Psoas muscle (tissue), 8 donors: Measurements from ENCODE around the gene MSANTD2. TPM values are rescaled to one million over a fixed set of nuclear protein-coding genes. Genes with fewer than 3 reads are reported as not detected.

Experiments
- ATAC-seq, 4 donors: fragments of 200-7000 bp; cut with Tn5 transposase; one replicate each; pipeline ENCODE4 v1.9.1; 2020; ENCODE audit warnings: moderate library complexity in 3 of 4, mild to moderate bottlenecking in 2 of 4
- DNase-seq, 2 donors: peaks; one replicate each; pipeline ENCODE4 v3.0.0-alpha.2; 2020
- H3K27ac ChIP-seq: fragments of 200-600 bp; one replicate; pipeline ENCODE4 v1.8.0; 2022
- H3K27me3 ChIP-seq, 3 donors: fragments of 200-600 bp in 1 of 3; one replicate each; pipeline versions ENCODE4 v1.6.1 to v1.8.0; 2013 to 2022; ENCODE audit warnings: low read length in 2 of 3, mild to moderate bottlenecking in 2 of 3, moderate library complexity in 1 of 3; ENCODE audit not compliant: insufficient read depth in 3 of 3
- H3K36me3 ChIP-seq, 2 donors: fragments of 200-600 bp in 1 of 2; one replicate each; pipeline versions ENCODE4 v1.6.1 to v1.8.0; 2013 to 2022; ENCODE audit warnings: low read depth in 1 of 2, mild to moderate bottlenecking in 1 of 2, moderate library complexity in 1 of 2; ENCODE audit not compliant: insufficient read depth in 1 of 2
- H3K4me1 ChIP-seq: fragments of 200-600 bp; one replicate; pipeline ENCODE4 v1.8.0; 2022
- H3K4me3 ChIP-seq: fragments of 200-600 bp; one replicate; pipeline ENCODE4 v1.8.0; 2022; ENCODE audit warnings: mild to moderate bottlenecking
- H3K9me3 ChIP-seq: fragments of 200-600 bp; one replicate; pipeline ENCODE4 v1.8.0; 2022
- WGBS, 3 donors: extraction: QIAGEN DNeasy Blood & Tissue Kit; methylation state at CpG; one replicate each; pipeline versions ENCODE4 v1.1.6 to v1.1.7; 2013; 5-methylcytosine and 5-hydroxymethylcytosine counted together
- intact Hi-C, 2 donors: fragments of 100-400 bp; cut with DNase I; formaldehyde crosslinking; loops; one replicate each; pipeline versions ENCODE4 v1.11.0 to v1.14.2; 2022
- polyA plus RNA-seq, 3 donors: library from polyadenylated mRNA; stranded (reverse); fragments of 200-250 nt; gene quantifications; one replicate each; pipeline ENCODE4 v1.2.3, GENCODE V29; 2013
- total RNA-seq, 4 donors: library from RNA; stranded (reverse); fragmentation: NEBNext Ultra II Directional in 2 of 4; extraction: Animal tissue kit (Norgen Biotek cat#: 25700) in 2 of 4; gene quantifications; one replicate each; pipeline versions ENCODE4 v1.2.1 to v1.2.4, GENCODE V29; 2021 to 2023
- TF ChIP-seq, protein P1 (sequence below): fragments of 200-600 bp; IDR thresholded peaks from one replicate; pipeline ENCODE4 v1.8.0; 2022; ENCODE audit warnings: antibody characterized with exemption
- donor health status: healthy with polysubstance abuse.
- donor health status: DM: no; HTN: no; CAD: no; lungs with moderate emphysema.
- donor health status: Bipolar disorder and iron deficiency.
- donor health status: healthy.
- donor health status: DM: yes; HTN: yes; CAD: no.
- donor health status: DM: no; HTN: no; CAD: no.
- donor health status: DM: no; HTN: no; CAD: no.
- donor health status: DM: yes; HTN: yes; CAD: no.

The MSANTD2 gene
- total and polyA plus RNA-seq, 7 donors, result 2.8 to 5.4 (median 4.0) TPM

DNA sequence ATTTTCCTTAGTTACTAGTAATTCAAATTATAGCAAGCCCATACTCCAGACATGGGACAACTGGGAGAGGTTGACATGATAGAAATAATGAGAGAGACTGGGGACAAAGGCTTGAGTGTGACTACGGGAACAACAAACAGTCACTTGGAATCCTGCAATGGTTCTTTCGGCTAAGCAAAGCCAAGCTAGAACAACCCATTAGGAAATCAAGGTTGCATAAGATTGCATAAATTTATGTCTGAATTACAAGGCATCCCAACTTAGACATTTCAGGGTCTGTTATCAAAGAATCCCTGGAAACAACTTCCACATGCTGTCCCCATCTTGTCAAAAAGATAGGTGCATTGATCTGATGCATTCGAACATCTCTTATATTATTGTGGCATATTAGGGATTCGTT lies 70.6 kb downstream of the MSANTD2 start:
- no peak overlapping the region for H3K27ac ChIP-seq
- H3K27me3 ChIP-seq, result peaks cover 0 to 12% (median 4%) of the 10 kb centered on the region in 3 donors
- intact Hi-C loops, result no loop called here
- 88 to 92% (median 89%) methylated on average over 4 of the region's 4 CpGs for WGBS, 3 donors
- H3K4me1 ChIP-seq, result no peaks in the 10 kb centered on the region
- TF ChIP-seq, protein P1, sequence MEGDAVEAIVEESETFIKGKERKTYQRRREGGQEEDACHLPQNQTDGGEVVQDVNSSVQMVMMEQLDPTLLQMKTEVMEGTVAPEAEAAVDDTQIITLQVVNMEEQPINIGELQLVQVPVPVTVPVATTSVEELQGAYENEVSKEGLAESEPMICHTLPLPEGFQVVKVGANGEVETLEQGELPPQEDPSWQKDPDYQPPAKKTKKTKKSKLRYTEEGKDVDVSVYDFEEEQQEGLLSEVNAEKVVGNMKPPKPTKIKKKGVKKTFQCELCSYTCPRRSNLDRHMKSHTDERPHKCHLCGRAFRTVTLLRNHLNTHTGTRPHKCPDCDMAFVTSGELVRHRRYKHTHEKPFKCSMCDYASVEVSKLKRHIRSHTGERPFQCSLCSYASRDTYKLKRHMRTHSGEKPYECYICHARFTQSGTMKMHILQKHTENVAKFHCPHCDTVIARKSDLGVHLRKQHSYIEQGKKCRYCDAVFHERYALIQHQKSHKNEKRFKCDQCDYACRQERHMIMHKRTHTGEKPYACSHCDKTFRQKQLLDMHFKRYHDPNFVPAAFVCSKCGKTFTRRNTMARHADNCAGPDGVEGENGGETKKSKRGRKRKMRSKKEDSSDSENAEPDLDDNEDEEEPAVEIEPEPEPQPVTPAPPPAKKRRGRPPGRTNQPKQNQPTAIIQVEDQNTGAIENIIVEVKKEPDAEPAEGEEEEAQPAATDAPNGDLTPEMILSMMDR, result no peak
- no peak overlapping the region for H3K4me3 ChIP-seq
- ATAC-seq (no peak), DNase-seq (no peak)
- no peaks in the 10 kb centered on the region for H3K9me3 ChIP-seq
- H3K36me3 ChIP-seq, result no peaks in the 10 kb centered on the region

DNA sequence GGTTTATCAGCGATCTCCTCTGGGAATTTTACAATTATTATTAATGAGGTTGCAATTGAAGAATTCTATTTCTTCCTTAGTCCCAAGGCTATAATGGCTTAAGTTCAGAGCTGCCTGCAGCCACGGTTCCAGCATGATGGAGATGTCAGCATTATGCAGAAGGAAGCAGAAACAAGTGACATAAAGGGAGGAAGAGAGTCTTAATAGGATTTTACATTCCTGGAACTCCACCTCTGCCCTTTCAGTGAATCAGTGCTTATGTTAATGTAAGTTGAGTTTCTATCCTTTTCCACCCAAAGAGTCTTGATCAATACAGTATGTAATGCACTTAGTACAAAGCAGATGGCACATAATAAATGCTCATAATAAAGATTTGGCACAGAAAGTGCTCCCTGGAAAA lies 72.1 kb downstream of the MSANTD2 start:
- 85 to 90% (median 89%) methylated on average over 2 of the region's 2 CpGs for WGBS, 3 donors
- Histone ChIP-seq H3K9me3 (no peaks in the 10 kb centered on the region), H3K27ac (no peak overlapping the region), H3K4me3 (no peak overlapping the region), H3K4me1 (no peaks in the 10 kb centered on the region), H3K27me3 (peaks cover 0 to 26% (median 6%) of the 10 kb centered on the region in 3 donors), H3K36me3 (no peaks in the 10 kb centered on the region)
- TF ChIP-seq, protein P1, result no peak
- ATAC-seq (no peak), DNase-seq (no peak)
- intact Hi-C loops, result no loop called here

DNA sequence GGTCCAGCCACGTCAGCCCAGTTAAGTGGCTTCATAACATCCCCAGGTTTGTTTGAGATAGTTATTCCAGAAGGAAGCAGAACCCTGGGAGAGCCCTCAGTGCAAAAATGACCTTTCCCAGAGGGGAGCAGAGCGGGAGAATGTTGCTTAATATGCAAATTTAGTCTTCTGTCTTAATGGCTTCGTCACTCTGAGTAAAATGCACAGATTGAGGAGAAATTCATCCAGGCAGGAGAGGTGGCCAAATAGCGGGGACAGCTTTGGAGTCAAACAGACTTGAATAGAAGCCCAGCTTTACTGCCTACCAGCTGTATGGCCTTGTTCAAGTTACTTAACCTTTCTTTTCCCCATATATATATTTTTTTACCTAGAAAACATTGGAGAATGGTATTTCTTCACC lies 72.7 kb downstream of the MSANTD2 start:
- H3K36me3 ChIP-seq, result no peaks in the 10 kb centered on the region
- no peaks in the 10 kb centered on the region for H3K4me1 ChIP-seq
- H3K4me3 ChIP-seq, result no peak overlapping the region
- ATAC-seq (no peak), DNase-seq (no peak)
- no peak overlapping the region for H3K27ac ChIP-seq
- peaks cover 0 to 31% (median 6%) of the 10 kb centered on the region in 3 donors for H3K27me3 ChIP-seq
- no peaks in the 10 kb centered on the region for H3K9me3 ChIP-seq
- intact Hi-C loops, result no loop called here
- 83 to 91% (median 91%) methylated on average over 4 of the region's 4 CpGs for WGBS, 3 donors
- TF ChIP-seq, protein P1, result no peak

DNA sequence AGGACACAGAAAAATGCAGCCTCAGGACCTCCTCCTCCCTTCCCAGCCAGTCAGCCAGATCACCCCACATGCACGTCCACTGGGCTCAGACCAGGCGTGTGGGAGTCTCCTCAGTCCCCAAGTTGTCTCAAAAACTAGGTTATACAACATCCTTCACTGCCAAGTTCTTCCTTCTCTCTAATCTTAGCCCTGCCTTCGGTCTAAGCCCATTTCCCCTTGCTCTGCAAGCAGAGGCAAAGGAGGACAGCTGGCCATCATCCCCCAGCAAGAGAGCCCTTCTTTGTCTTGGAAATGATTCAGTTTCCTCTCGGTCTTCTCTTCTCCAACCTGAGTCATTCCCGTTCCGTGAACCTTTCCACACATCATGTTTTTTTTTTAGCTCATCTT lies 74.5 kb downstream of the MSANTD2 start:
- Histone ChIP-seq H3K4me3 (no peak overlapping the region), H3K4me1 (no peaks in the 10 kb centered on the region), H3K27ac (no peak overlapping the region), H3K36me3 (no peaks in the 10 kb centered on the region), H3K9me3 (no peaks in the 10 kb centered on the region), H3K27me3 (peaks cover 0 to 35% (median 9%) of the 10 kb centered on the region in 3 donors)
- DNase-seq (no peak), ATAC-seq (no peak)
- intact Hi-C loops, result no loop called here
- TF ChIP-seq, protein P1, result no peak
- WGBS, 3 donors, result 13 to 25% (median 16%) methylated on average over 6 of the region's 6 CpGs

DNA sequence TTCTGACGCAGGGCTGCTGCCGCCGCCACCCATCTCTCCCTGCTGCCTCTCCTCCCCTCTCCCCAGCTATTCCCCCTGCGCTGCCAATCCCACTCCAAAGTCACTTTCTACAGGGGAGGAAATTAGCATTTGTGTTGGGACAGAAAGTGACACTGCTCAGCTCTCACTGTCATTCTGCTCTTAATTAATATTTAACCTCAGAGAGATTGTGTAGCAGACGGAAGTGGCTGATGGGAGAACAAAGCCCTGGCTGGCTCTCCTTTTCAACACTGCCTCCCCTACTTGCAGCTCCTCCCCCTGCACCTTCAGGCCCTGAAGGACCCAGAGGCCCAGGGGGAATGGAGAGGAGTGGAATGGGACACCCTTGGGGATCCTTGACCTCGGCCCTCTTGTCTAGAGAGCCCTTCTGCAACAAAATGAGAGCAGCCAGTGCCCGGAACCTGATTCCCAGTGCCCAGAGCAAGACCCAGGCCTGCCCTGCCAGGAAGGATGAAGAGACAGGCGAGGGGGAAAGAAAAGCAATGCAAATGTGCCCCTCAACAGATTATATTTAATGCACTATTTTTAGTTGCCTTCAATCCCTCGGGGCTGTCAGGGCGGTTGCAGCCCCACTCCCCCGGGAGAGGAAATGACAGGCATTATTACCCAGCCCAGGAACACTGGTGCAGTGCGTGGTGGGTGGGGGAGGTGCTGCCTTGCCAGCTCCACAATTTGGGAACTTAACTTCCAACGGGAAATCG lies 75.1 kb downstream of the MSANTD2 start:
- no peak overlapping the region for H3K4me3 ChIP-seq
- no peak overlapping the region for H3K27ac ChIP-seq
- peaks cover 0 to 40% (median 9%) of the 10 kb centered on the region in 3 donors for H3K27me3 ChIP-seq
- DNase-seq (peak in 1 of 2 donors; percentile 12), ATAC-seq (no peak)
- intact Hi-C loops, result loop anchor here in 1 of 2 donors (5.0 kb wide), 1 partner anchor 48 kb away; no protein-coding TSS in a partner anchor
- H3K4me1 ChIP-seq, result no peaks in the 10 kb centered on the region
- no peaks in the 10 kb centered on the region for H3K9me3 ChIP-seq
- no peaks in the 10 kb centered on the region for H3K36me3 ChIP-seq
- WGBS, 3 donors, result 39 to 42% (median 42%) methylated on average over 14 of the region's 14 CpGs
- TF ChIP-seq, protein P1, result no peak
